Parathyroid adenoma (tissue), 2 donors: Measurements from ENCODE around the gene TGFBR3.

Experiments
- H2AFZ ChIP-seq: fragments of 300-600 bp; sonication (generic); one replicate; pipeline ENCODE4 v1.7.0; 2017; ENCODE audit warnings: antibody characterized with exemption, mild to moderate bottlenecking
- H3K27ac ChIP-seq: fragments of 300-600 bp; sonication (generic); one replicate; pipeline ENCODE4 v1.7.0; 2017
- H3K27me3 ChIP-seq: fragments of 300-600 bp; sonication (generic); one replicate; pipeline ENCODE4 v1.7.0; 2017; ENCODE audit warnings: low read length; ENCODE audit not compliant: control insufficient read depth, insufficient read depth
- H3K36me3 ChIP-seq: fragments of 300-600 bp; sonication (generic); one replicate; pipeline ENCODE4 v1.7.0; 2017; ENCODE audit warnings: low read length; ENCODE audit not compliant: control insufficient read depth, insufficient read depth
- H3K4me1 ChIP-seq: fragments of 300-600 bp; sonication (generic); one replicate; pipeline ENCODE4 v1.7.0; 2017; ENCODE audit warnings: control low read depth
- H3K4me2 ChIP-seq: fragments of 300-600 bp; sonication (generic); one replicate; pipeline ENCODE4 v1.7.0; 2017; ENCODE audit warnings: low read length
- H3K4me3 ChIP-seq: fragments of 300-600 bp; sonication (generic); one replicate; pipeline ENCODE4 v1.7.0; 2017; ENCODE audit warnings: low read depth, low read length
- H3K79me2 ChIP-seq: fragments of 300-600 bp; sonication (generic); one replicate; pipeline ENCODE4 v1.7.0; 2017; ENCODE audit warnings: control low read depth
- H3K9ac ChIP-seq: fragments of 300-600 bp; sonication (generic); one replicate; pipeline ENCODE4 v1.7.0; 2017; ENCODE audit warnings: mild to moderate bottlenecking
- H3K9me3 ChIP-seq: fragments of 300-600 bp; sonication (generic); one replicate; pipeline ENCODE4 v1.7.0; 2017; ENCODE audit warnings: low read length; ENCODE audit not compliant: control insufficient read depth
- CTCF ChIP-seq: fragments of 300-600 bp; sonication (generic); IDR thresholded peaks from one replicate; pipeline ENCODE4 v1.7.0; 2017; ENCODE audit warnings: antibody characterized with exemption, mild to moderate bottlenecking
- donor health status: primary hyperparathyroidism.

Gene TGFBR3

GRCh38 chr1:91647061-91647460, 238.9 kb downstream of the TGFBR3 start:
- no peak overlapping the region for H3K27ac ChIP-seq
- TF ChIP-seq CTCF, result no peak

GRCh38 chr1:91645031-91645430, 240.9 kb downstream of the TGFBR3 start:
- Histone ChIP-seq H3K9me3 (no peaks in the 10 kb centered on the region), H3K4me1 (no peaks in the 10 kb centered on the region), H3K4me2 (no peak overlapping the region), H3K4me3 (no peak overlapping the region), H3K27ac (no peak overlapping the region), H3K36me3 (no peaks in the 10 kb centered on the region), H2AFZ (no peak overlapping the region), H3K27me3 (no peaks in the 10 kb centered on the region), H3K9ac (no peak overlapping the region), H3K79me2 (no peaks in the 10 kb centered on the region)
- TF ChIP-seq CTCF, result no peak

More at GRCh38 chr1:91647061-91647460, 238.9 kb downstream of the TGFBR3 start:
- Histone ChIP-seq H3K4me1 (no peaks in the 10 kb centered on the region), H3K36me3 (no peaks in the 10 kb centered on the region), H3K79me2 (no peaks in the 10 kb centered on the region), H3K9me3 (no peaks in the 10 kb centered on the region), H3K4me2 (no peak overlapping the region), H3K27me3 (no peaks in the 10 kb centered on the region), H2AFZ (no peak overlapping the region), H3K4me3 (no peak overlapping the region), H3K9ac (no peak overlapping the region)

- Histone ChIP-seq H3K27me3 (no peaks in the 10 kb centered on the region), H3K4me1 (no peaks in the 10 kb centered on the region), H3K36me3 (no peaks in the 10 kb centered on the region), H2AFZ (no peak overlapping the region), H3K4me2 (no peak overlapping the region), H3K4me3 (no peak overlapping the region), H3K79me2 (no peaks in the 10 kb centered on the region), H3K9me3 (no peaks in the 10 kb centered on the region), H3K9ac (no peak overlapping the region), H3K27ac (no peak overlapping the region)
- TF ChIP-seq CTCF, result no peak
Measured at GRCh38 chr1:91643431-91643830, 242.5 kb downstream of the TGFBR3 start.

GRCh38 chr1:91640877-91641526, 244.9 kb downstream of the TGFBR3 start:
- H3K9ac ChIP-seq, result no peak overlapping the region
- H3K27ac ChIP-seq, result no peak overlapping the region
- H3K79me2 ChIP-seq, result no peaks in the 10 kb centered on the region
- H3K36me3 ChIP-seq, result no peaks in the 10 kb centered on the region
- no peak overlapping the region for H3K4me3 ChIP-seq
- no peaks in the 10 kb centered on the region for H3K27me3 ChIP-seq
- no peak for TF ChIP-seq CTCF
- no peaks in the 10 kb centered on the region for H3K9me3 ChIP-seq
- no peak overlapping the region for H2AFZ ChIP-seq
- no peaks in the 10 kb centered on the region for H3K4me1 ChIP-seq
- H3K4me2 ChIP-seq, result no peak overlapping the region

GRCh38 chr1:91637539-91637994, 248.4 kb downstream of the TGFBR3 start:
- TF ChIP-seq CTCF, result no peak
- H3K36me3 ChIP-seq, result no peaks in the 10 kb centered on the region

More at GRCh38 chr1:91637539-91637994, 248.4 kb downstream of the TGFBR3 start:
- Histone ChIP-seq H3K27me3 (no peaks in the 10 kb centered on the region), H3K4me2 (no peak overlapping the region), H3K4me3 (no peak overlapping the region), H3K27ac (no peak overlapping the region), H3K9ac (no peak overlapping the region), H2AFZ (no peak overlapping the region), H3K9me3 (no peaks in the 10 kb centered on the region), H3K79me2 (no peaks in the 10 kb centered on the region), H3K4me1 (no peaks in the 10 kb centered on the region)
